Astrocyte (in vitro differentiated cells and primary cell): Measurements from ENCODE around the gene UBA3. TPM values are rescaled to one million over a fixed set of nuclear protein-coding genes. Genes with fewer than 3 reads are reported as not detected.

Source experiments
- DNase-seq: peaks from one replicate; pipeline ENCODE4 v3.0.0-alpha.2; 2010; ENCODE audit warnings: low read depth
- FAIRE-seq: peaks from 2 replicates; lab custom pipeline; 2011; peaks lifted over from hg19 to GRCh38; lab: Jason Lieb, UNC
- H2AFZ ChIP-seq: 2 replicates; pipeline ENCODE4 v1.6.0; 2012; ENCODE audit warnings: low read depth, low read length, inconsistent platforms
- H3K27ac ChIP-seq: 2 replicates; pipeline ENCODE4 v1.5.1; 2011; ENCODE audit warnings: low read depth, low read length, inconsistent platforms
- H3K27me3 ChIP-seq: 2 replicates; pipeline ENCODE4 v1.6.0; 2011; ENCODE audit warnings: low read length, inconsistent platforms; ENCODE audit not compliant: insufficient read depth
- H3K36me3 ChIP-seq: 2 replicates; pipeline ENCODE4 v1.5.1; 2011; ENCODE audit warnings: low read length, inconsistent platforms; ENCODE audit not compliant: insufficient read depth
- H3K4me1 ChIP-seq: 2 replicates; pipeline ENCODE4 v1.5.1; 2011; ENCODE audit warnings: low read length, inconsistent platforms; ENCODE audit not compliant: insufficient read depth
- H3K4me2 ChIP-seq: 2 replicates; pipeline ENCODE4 v1.6.0; 2012; ENCODE audit warnings: low read length, inconsistent platforms
- H3K4me3 ChIP-seq: 2 replicates; pipeline ENCODE4 v1.5.1; 2011; ENCODE audit warnings: low read depth, mild to moderate bottlenecking, low read length, inconsistent platforms; ENCODE audit not compliant: insufficient read depth
- H3K79me2 ChIP-seq: 2 replicates; pipeline ENCODE4 v1.6.0; 2012; ENCODE audit warnings: mild to moderate bottlenecking, low read length, inconsistent platforms; ENCODE audit not compliant: insufficient read depth
- H3K9ac ChIP-seq: 2 replicates; pipeline ENCODE4 v1.6.0; 2012; ENCODE audit warnings: mild to moderate bottlenecking, low read length, inconsistent platforms
- H3K9me3 ChIP-seq: 2 replicates; pipeline ENCODE4 v1.5.1; 2012; ENCODE audit warnings: low read depth, mild to moderate bottlenecking, low read length, inconsistent platforms; ENCODE audit not compliant: insufficient read depth
- H4K20me1 ChIP-seq: 2 replicates; pipeline ENCODE4 v1.6.0; 2012; ENCODE audit warnings: low read length, inconsistent platforms; ENCODE audit not compliant: insufficient read depth
- H3K27ac Mint-ChIP-seq: one replicate; pipeline ENCODE4 v1.8.0; 2021; ENCODE audit warnings: mild to moderate bottlenecking, mixed read lengths; ENCODE audit not compliant: unreplicated experiment
- H3K27me3 Mint-ChIP-seq: one replicate; pipeline ENCODE4 v1.8.0; 2021; ENCODE audit warnings: low read depth, mixed read lengths; ENCODE audit not compliant: unreplicated experiment
- H3K36me3 Mint-ChIP-seq: one replicate; pipeline ENCODE4 v1.8.0; 2021; ENCODE audit warnings: low read depth, mixed read lengths; ENCODE audit not compliant: unreplicated experiment
- H3K4me1 Mint-ChIP-seq: one replicate; pipeline ENCODE4 v1.8.0; 2021; ENCODE audit warnings: low read depth, mixed read lengths; ENCODE audit not compliant: unreplicated experiment
- H3K4me3 Mint-ChIP-seq: one replicate; pipeline ENCODE4 v1.8.0; 2021; ENCODE audit warnings: mild to moderate bottlenecking, moderate library complexity, mixed read lengths; ENCODE audit not compliant: unreplicated experiment
- H3K9me3 Mint-ChIP-seq: one replicate; pipeline ENCODE4 v1.8.0; 2021; ENCODE audit warnings: mild to moderate bottlenecking, mixed read lengths; ENCODE audit not compliant: unreplicated experiment
- EZH2 ChIP-seq: IDR thresholded peaks from 2 replicates; pipeline ENCODE4 v1.6.1; 2012; ENCODE audit warnings: mild to moderate bottlenecking, low read length, inconsistent platforms; ENCODE audit not compliant: insufficient read depth
- total RNA-seq: library from RNA; stranded (reverse); gene quantifications from 2 replicates; pipeline ENCODE4 v1.2.1, GENCODE V29; 2021
- TF ChIP-seq, protein P1 (sequence below): IDR thresholded peaks from 2 replicates; pipeline ENCODE4 v1.5.1; 2011; ENCODE audit warnings: low read depth, mild to moderate bottlenecking, inconsistent platforms, low read length, moderate library complexity; ENCODE audit not compliant: insufficient read depth

Gene UBA3
- total RNA-seq, 1 donor from 2014 or later, result 79.2 TPM

DNA sequence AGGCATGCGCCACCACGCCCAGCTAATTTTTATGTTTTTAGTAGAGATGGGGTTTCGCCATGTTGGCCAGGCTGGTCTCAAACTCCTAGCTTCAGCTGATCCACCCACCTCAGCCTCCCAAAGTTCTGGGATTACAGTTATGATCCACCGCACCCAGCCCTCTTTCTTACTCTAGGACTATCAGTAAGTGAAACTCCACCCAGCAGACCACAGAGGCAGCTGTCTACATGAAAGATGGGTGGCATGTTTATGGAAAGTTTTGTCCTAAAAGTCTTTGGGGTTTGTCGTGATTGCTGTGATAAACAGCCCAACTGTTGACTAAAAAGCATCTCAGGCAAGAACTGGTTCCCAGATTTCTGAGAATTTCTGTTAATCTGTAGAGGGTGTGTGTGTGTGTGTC is 15.5 kb upstream of the UBA3 start:
- no peak overlapping the region for H3K27ac ChIP-seq
- H3K4me2 ChIP-seq, result no peak overlapping the region
- no peaks in the 10 kb centered on the region for H3K36me3 ChIP-seq
- FAIRE-seq, result no peak
- no peak overlapping the region for H3K4me3 ChIP-seq
- Mint-ChIP-seq H3K27ac (peak overlapping the region; percentile 34), H3K4me3 (no peak overlapping the region), H3K4me1 (peaks cover 38% of the 10 kb centered on the region), H3K9me3 (no peaks in the 10 kb centered on the region), H3K27me3 (no peaks in the 10 kb centered on the region), H3K36me3 (peaks cover 3% of the 10 kb centered on the region)
- H3K79me2 ChIP-seq, result peaks cover 81% of the 10 kb centered on the region
- H3K27me3 ChIP-seq, result no peaks in the 10 kb centered on the region
- no peaks in the 10 kb centered on the region for H3K9me3 ChIP-seq
- H3K4me1 ChIP-seq, result peaks cover 21% of the 10 kb centered on the region
- TF ChIP-seq, protein P1, sequence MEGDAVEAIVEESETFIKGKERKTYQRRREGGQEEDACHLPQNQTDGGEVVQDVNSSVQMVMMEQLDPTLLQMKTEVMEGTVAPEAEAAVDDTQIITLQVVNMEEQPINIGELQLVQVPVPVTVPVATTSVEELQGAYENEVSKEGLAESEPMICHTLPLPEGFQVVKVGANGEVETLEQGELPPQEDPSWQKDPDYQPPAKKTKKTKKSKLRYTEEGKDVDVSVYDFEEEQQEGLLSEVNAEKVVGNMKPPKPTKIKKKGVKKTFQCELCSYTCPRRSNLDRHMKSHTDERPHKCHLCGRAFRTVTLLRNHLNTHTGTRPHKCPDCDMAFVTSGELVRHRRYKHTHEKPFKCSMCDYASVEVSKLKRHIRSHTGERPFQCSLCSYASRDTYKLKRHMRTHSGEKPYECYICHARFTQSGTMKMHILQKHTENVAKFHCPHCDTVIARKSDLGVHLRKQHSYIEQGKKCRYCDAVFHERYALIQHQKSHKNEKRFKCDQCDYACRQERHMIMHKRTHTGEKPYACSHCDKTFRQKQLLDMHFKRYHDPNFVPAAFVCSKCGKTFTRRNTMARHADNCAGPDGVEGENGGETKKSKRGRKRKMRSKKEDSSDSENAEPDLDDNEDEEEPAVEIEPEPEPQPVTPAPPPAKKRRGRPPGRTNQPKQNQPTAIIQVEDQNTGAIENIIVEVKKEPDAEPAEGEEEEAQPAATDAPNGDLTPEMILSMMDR, result no peak
- no peak for TF ChIP-seq EZH2
- H4K20me1 ChIP-seq, result peaks cover 72% of the 10 kb centered on the region
- H3K9ac ChIP-seq, result no peak overlapping the region
- H2AFZ ChIP-seq, result no peak overlapping the region
- DNase-seq, result no peak

DNA sequence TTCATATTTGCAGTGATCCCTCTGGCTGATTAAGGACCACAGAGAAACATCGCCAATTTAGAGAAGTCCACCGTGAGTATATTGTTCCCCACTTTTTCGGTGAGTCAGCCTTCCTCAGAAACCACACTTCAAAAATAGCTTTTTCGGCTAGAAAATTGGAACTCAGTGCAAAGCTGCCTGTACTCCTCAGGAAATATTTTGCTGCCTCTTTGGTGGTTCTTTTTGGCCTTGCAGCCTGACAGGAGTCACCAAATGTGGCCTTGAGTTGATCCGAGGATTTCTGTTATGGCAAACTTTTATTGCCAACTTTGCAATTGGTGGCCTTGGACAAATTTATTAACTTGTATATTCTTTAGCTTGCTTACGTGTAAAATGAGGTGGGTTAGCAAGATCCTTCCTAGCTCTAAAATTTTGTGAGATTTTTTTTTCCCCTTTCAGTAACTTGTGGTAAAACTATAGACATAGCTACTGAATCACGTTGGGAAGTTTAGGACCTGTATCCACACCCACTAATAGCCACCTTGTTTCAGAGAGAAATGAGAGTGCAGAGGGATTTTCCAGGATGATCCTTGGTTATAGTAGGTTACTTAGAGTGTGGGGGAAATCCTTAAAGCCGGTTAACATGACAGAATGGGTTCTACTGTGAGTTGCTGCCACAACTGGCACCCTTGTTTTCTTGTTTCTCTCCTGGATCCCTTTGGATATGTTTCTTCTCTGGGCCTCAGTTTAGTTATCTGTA is 14.5 kb upstream of the UBA3 start:
- Histone ChIP-seq H4K20me1 (peaks cover 74% of the 10 kb centered on the region), H3K79me2 (peaks cover 82% of the 10 kb centered on the region)

More for the DNA sequence above, 14.5 kb upstream of the UBA3 start:
- no peak for TF ChIP-seq EZH2
- TF ChIP-seq, protein P1, result no peak
- Mint-ChIP-seq H3K9me3 (no peaks in the 10 kb centered on the region), H3K27me3 (no peaks in the 10 kb centered on the region), H3K27ac (no peak overlapping the region), H3K4me3 (no peak overlapping the region), H3K36me3 (peaks cover 2% of the 10 kb centered on the region), H3K4me1 (peaks cover 48% of the 10 kb centered on the region)
- Histone ChIP-seq H3K4me3 (no peak overlapping the region), H3K9ac (peak overlapping the region; percentile 18), H2AFZ (no peak overlapping the region), H3K4me1 (peaks cover 30% of the 10 kb centered on the region), H3K36me3 (no peaks in the 10 kb centered on the region), H3K27ac (peak overlapping the region; percentile 46), H3K9me3 (no peaks in the 10 kb centered on the region), H3K4me2 (peak overlapping the region; percentile 58), H3K27me3 (no peaks in the 10 kb centered on the region)
- FAIRE-seq (peak; percentile 72), DNase-seq (peak; percentile 81)
